Measurements from ENCODE around the gene DLG5. TPM values are rescaled to one million over a fixed set of nuclear protein-coding genes. Genes with fewer than 3 reads are reported as not detected.
A peak's percentile ranks its signal among the peaks of the same experiment; 100 is the strongest.

DLG5 gene
- total and polyA plus RNA-seq, 9 of the 15 experiments (the other 6 are each of a cell fraction or from before 2014, with no cell fraction given) = 1.4 to 26.8 (median 11.2) TPM

DNA sequence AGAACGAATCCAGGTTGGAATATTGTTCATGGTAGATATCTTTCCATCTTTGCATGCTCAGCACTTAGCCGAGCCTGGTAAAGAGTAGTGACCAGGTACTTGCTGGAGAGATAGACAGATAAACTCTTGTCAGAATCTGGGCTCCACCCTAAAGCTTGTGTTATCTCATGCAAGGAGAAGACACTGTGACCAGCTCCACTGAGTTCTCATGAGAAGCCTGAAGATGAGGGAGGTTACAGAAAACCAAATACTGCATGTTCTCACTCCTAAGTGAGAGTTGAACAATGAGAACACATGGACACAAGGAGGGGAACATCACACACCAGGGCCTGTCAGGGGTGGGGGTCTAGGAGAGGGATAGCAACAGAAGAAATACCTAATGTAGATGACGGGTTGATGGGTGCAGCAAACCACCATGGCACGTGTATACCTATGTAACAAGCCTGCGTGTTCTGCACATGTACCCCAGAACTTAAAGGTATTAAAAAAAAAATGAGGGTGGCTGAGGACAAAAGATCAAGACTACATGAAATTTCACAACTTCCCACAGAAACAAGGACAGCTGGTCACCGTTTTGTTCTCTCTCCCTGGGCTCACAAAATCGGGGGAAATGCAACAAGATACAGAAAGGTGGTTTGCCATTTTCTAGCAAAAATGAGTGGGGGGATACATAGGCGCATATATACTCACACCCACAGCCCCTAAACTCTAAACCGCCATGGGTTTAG is 17.4 kb downstream of the DLG5 start (continued):
- TF ChIP-seq, protein P1, sequence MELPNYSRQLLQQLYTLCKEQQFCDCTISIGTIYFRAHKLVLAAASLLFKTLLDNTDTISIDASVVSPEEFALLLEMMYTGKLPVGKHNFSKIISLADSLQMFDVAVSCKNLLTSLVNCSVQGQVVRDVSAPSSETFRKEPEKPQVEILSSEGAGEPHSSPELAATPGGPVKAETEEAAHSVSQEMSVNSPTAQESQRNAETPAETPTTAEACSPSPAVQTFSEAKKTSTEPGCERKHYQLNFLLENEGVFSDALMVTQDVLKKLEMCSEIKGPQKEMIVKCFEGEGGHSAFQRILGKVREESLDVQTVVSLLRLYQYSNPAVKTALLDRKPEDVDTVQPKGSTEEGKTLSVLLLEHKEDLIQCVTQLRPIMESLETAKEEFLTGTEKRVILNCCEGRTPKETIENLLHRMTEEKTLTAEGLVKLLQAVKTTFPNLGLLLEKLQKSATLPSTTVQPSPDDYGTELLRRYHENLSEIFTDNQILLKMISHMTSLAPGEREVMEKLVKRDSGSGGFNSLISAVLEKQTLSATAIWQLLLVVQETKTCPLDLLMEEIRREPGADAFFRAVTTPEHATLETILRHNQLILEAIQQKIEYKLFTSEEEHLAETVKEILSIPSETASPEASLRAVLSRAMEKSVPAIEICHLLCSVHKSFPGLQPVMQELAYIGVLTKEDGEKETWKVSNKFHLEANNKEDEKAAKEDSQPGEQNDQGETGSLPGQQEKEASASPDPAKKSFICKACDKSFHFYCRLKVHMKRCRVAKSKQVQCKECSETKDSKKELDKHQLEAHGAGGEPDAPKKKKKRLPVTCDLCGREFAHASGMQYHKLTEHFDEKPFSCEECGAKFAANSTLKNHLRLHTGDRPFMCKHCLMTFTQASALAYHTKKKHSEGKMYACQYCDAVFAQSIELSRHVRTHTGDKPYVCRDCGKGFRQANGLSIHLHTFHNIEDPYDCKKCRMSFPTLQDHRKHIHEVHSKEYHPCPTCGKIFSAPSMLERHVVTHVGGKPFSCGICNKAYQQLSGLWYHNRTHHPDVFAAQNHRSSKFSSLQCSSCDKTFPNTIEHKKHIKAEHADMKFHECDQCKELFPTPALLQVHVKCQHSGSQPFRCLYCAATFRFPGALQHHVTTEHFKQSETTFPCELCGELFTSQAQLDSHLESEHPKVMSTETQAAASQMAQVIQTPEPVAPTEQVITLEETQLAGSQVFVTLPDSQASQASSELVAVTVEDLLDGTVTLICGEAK (IDR thresholded peaks at IDR 0.05) = no peak; the same call in 1 of the 2 replicates
- TF ChIP-seq, protein P1 (CRISPR knock-in tag; IDR thresholded peaks at IDR 0.05) = no peak
- no peak for TF ChIP-seq NUFIP1 (IDR thresholded peaks at IDR 0.05; ENCODE audit: partially characterized antibody)
- TF ChIP-seq MAFG (tag; conservative IDR thresholded peaks at IDR 0.05) = peak; percentile 84
- TF ChIP-seq ATF1 (CRISPR knock-in tag; IDR thresholded peaks at IDR 0.05) = no peak
- no peak for TF ChIP-seq ATF1 (tag; IDR thresholded peaks at IDR 0.05)
- no peak for TF ChIP-seq ZNF644 (tag; IDR thresholded peaks at IDR 0.05; ENCODE audit: low read depth)
- TF ChIP-seq, protein P2, sequence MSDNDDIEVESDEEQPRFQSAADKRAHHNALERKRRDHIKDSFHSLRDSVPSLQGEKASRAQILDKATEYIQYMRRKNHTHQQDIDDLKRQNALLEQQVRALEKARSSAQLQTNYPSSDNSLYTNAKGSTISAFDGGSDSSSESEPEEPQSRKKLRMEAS (CRISPR knock-in tag; IDR thresholded peaks at IDR 0.05) = peak; percentile 47; the same call in 1 of the 2 replicates
- TF ChIP-seq, protein P3, sequence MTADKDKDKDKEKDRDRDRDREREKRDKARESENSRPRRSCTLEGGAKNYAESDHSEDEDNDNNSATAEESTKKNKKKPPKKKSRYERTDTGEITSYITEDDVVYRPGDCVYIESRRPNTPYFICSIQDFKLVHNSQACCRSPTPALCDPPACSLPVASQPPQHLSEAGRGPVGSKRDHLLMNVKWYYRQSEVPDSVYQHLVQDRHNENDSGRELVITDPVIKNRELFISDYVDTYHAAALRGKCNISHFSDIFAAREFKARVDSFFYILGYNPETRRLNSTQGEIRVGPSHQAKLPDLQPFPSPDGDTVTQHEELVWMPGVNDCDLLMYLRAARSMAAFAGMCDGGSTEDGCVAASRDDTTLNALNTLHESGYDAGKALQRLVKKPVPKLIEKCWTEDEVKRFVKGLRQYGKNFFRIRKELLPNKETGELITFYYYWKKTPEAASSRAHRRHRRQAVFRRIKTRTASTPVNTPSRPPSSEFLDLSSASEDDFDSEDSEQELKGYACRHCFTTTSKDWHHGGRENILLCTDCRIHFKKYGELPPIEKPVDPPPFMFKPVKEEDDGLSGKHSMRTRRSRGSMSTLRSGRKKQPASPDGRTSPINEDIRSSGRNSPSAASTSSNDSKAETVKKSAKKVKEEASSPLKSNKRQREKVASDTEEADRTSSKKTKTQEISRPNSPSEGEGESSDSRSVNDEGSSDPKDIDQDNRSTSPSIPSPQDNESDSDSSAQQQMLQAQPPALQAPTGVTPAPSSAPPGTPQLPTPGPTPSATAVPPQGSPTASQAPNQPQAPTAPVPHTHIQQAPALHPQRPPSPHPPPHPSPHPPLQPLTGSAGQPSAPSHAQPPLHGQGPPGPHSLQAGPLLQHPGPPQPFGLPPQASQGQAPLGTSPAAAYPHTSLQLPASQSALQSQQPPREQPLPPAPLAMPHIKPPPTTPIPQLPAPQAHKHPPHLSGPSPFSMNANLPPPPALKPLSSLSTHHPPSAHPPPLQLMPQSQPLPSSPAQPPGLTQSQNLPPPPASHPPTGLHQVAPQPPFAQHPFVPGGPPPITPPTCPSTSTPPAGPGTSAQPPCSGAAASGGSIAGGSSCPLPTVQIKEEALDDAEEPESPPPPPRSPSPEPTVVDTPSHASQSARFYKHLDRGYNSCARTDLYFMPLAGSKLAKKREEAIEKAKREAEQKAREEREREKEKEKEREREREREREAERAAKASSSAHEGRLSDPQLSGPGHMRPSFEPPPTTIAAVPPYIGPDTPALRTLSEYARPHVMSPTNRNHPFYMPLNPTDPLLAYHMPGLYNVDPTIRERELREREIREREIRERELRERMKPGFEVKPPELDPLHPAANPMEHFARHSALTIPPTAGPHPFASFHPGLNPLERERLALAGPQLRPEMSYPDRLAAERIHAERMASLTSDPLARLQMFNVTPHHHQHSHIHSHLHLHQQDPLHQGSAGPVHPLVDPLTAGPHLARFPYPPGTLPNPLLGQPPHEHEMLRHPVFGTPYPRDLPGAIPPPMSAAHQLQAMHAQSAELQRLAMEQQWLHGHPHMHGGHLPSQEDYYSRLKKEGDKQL (CRISPR knock-in tag; IDR thresholded peaks at IDR 0.05; ENCODE audit: borderline replicate concordance) = no peak
- no peak for TF ChIP-seq NCOR1 (IDR thresholded peaks at IDR 0.05)
- TF ChIP-seq KLF6 (CRISPR knock-in tag; IDR thresholded peaks at IDR 0.05; ENCODE audit: borderline replicate concordance) = no peak
- TF ChIP-seq, protein P4, sequence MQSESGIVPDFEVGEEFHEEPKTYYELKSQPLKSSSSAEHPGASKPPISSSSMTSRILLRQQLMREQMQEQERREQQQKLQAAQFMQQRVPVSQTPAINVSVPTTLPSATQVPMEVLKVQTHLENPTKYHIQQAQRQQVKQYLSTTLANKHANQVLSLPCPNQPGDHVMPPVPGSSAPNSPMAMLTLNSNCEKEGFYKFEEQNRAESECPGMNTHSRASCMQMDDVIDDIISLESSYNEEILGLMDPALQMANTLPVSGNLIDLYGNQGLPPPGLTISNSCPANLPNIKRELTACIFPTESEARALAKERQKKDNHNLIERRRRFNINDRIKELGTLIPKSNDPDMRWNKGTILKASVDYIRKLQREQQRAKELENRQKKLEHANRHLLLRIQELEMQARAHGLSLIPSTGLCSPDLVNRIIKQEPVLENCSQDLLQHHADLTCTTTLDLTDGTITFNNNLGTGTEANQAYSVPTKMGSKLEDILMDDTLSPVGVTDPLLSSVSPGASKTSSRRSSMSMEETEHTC (IDR thresholded peaks at IDR 0.05) = no peak
